GM23248 (cell line): ENCODE measurements around the gene SCN8A. TPM values are rescaled to one million over a fixed set of nuclear protein-coding genes. Genes with fewer than 3 reads are reported as not detected.

Source experiments
- DNase-seq: peaks from one replicate; pipeline ENCODE4 v3.0.0-alpha.2; 2015
- H2AFZ ChIP-seq: fragments of 200-600 bp; sonication (generic); 2 replicates; pipeline ENCODE4 v1.6.1; 2016; ENCODE audit warnings: antibody characterized with exemption
- H3F3A ChIP-seq: fragments of 200-600 bp; sonication (generic); 2 replicates; pipeline ENCODE4 v1.6.1; 2016; ENCODE audit warnings: mild to moderate bottlenecking, antibody characterized with exemption, mixed run types; ENCODE audit not compliant: insufficient read depth
- H3K27ac ChIP-seq: fragments of 200-600 bp; sonication (generic); 2 replicates; pipeline ENCODE4 v1.5.1; 2016; ENCODE audit warnings: mild to moderate bottlenecking
- H3K27me3 ChIP-seq: fragments of 200-600 bp; sonication (generic); replicated peaks from 2 replicates; pipeline ENCODE4 v1.6.1; 2016; ENCODE audit warnings: mild to moderate bottlenecking; ENCODE audit not compliant: insufficient read depth
- H3K36me3 ChIP-seq: fragments of 200-600 bp; sonication (generic); 2 replicates; pipeline ENCODE4 v1.6.1; 2016; ENCODE audit warnings: low read depth, mild to moderate bottlenecking
- H3K4me1 ChIP-seq: fragments of 200-600 bp; sonication (generic); 2 replicates; pipeline ENCODE4 v1.6.1; 2016; ENCODE audit warnings: mild to moderate bottlenecking; ENCODE audit not compliant: insufficient read depth
- H3K4me2 ChIP-seq: fragments of 200-600 bp; sonication (generic); one replicate; pipeline ENCODE4 v1.6.1; 2016; ENCODE audit warnings: mild to moderate bottlenecking; ENCODE audit not compliant: unreplicated experiment
- H3K4me3 ChIP-seq: fragments of 200-600 bp; sonication (generic); 2 replicates; pipeline ENCODE4 v1.5.1; 2016; ENCODE audit warnings: mild to moderate bottlenecking
- H3K79me2 ChIP-seq: fragments of 200-600 bp; sonication (generic); 2 replicates; pipeline ENCODE4 v1.6.1; 2016; ENCODE audit warnings: mild to moderate bottlenecking; ENCODE audit not compliant: insufficient read depth
- H3K9ac ChIP-seq: fragments of 200-600 bp; sonication (generic); 2 replicates; pipeline ENCODE4 v1.6.1; 2016; ENCODE audit warnings: mild to moderate bottlenecking
- H3K9me2 ChIP-seq: fragments of 200-600 bp; sonication (generic); 2 replicates; pipeline ENCODE4 v1.6.1; 2016; ENCODE audit warnings: mixed run types, mild to moderate bottlenecking, moderate library complexity; ENCODE audit not compliant: insufficient read depth
- H3K9me3 ChIP-seq: fragments of 200-600 bp; sonication (generic); one replicate; pipeline ENCODE4 v1.6.1; 2017; ENCODE audit warnings: low read depth
- H4K20me1 ChIP-seq: fragments of 200-600 bp; sonication (generic); 2 replicates; pipeline ENCODE4 v1.6.0; 2016; ENCODE audit not compliant: insufficient read depth
- EZH2 ChIP-seq: fragments of 200-600 bp; sonication (generic); IDR thresholded peaks from 2 replicates; pipeline ENCODE4 v1.6.1; 2018; ENCODE audit warnings: antibody characterized with exemption, mild to moderate bottlenecking; ENCODE audit not compliant: insufficient read depth, poor library complexity, severe bottlenecking
- EZH2phosphoT487 ChIP-seq: fragments of 200-600 bp; sonication (generic); IDR thresholded peaks from 2 replicates; pipeline ENCODE4 v1.6.1; 2018; ENCODE audit warnings: antibody characterized with exemption, moderate library complexity, mild to moderate bottlenecking, low read depth; ENCODE audit not compliant: insufficient read depth
- WGBS, 2 experiments: methylation state at CpG; one replicate each; pipeline ENCODE4 v1.1.6; 2015 to 2017; ENCODE audit warnings: low lambda C conversion rate in 2 of 2, low coverage in 1 of 2; ENCODE audit errors: missing lambda C conversion rate in 2 of 2; 5-methylcytosine and 5-hydroxymethylcytosine counted together
- in situ Hi-C: fragments of 300-500 bp; cut with MboI; formaldehyde crosslinking; loops from 2 replicates; pipeline ENCODE4 v1.15.0; 2020
- polyA plus RNA-seq: library from polyadenylated mRNA; unstranded; fragments of >200 nt; fragmentation: Nextera tagmentation; extraction: Ambion mirVana; gene quantifications from 2 replicates; pipeline ENCODE4 v1.2.1, GENCODE V29; 2016
- total RNA-seq: library from RNA; depleted of rRNA; stranded (reverse); fragments of >200 nt; shearing (Covaris generic); gene quantifications from 2 replicates; pipeline ENCODE4 v1.2.3, GENCODE V29; 2014

The SCN8A gene
- total and polyA plus RNA-seq, 2 experiments from 2014 or later = 6.7 to 13.8 TPM

DNA sequence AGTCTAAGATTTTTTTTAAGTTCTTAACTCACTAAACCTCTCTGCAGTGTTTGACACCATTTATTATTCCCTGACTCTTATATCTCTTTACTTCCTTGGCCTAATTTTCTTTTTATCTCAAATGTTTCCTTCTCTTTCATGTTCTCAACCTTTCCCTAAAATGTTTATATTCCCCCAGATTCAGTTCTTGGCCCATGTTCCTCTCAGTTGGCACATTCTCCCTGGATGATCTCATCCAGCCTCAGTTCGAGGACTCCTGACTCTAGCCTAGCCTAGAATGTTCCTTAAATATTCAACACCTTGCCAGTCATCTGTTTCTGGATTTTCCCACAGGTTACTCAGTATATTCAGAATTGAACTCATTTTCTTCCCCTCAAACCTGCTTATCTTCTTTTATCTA is 81.3 kb downstream of the SCN8A start:
- H3K9me3 ChIP-seq = no peaks in the 10 kb centered on the region
- H3K9me2 ChIP-seq = no peaks in the 10 kb centered on the region
- H2AFZ ChIP-seq = no peak overlapping the region
- 10 to 19% methylated on average over 1 of the region's 1 CpG for WGBS, 2 experiments
- H3K4me2 ChIP-seq = no peak overlapping the region
- no peak overlapping the region for H3K27ac ChIP-seq
- H3K9ac ChIP-seq = no peak overlapping the region
- in situ Hi-C loops = no loop called here
- no peaks in the 10 kb centered on the region for H3K27me3 ChIP-seq
- no peaks in the 10 kb centered on the region for H3K36me3 ChIP-seq
- TF ChIP-seq EZH2 (no peak), EZH2phosphoT487 (no peak)
- peaks cover 13% of the 10 kb centered on the region for H4K20me1 ChIP-seq
- no peak overlapping the region for H3K4me3 ChIP-seq
- peaks cover 9% of the 10 kb centered on the region; the same call in 1 of the 2 replicates for H3F3A ChIP-seq
- peak; percentile 27 for DNase-seq
- H3K79me2 ChIP-seq = peaks cover 64% of the 10 kb centered on the region
- peaks cover 8% of the 10 kb centered on the region for H3K4me1 ChIP-seq

DNA sequence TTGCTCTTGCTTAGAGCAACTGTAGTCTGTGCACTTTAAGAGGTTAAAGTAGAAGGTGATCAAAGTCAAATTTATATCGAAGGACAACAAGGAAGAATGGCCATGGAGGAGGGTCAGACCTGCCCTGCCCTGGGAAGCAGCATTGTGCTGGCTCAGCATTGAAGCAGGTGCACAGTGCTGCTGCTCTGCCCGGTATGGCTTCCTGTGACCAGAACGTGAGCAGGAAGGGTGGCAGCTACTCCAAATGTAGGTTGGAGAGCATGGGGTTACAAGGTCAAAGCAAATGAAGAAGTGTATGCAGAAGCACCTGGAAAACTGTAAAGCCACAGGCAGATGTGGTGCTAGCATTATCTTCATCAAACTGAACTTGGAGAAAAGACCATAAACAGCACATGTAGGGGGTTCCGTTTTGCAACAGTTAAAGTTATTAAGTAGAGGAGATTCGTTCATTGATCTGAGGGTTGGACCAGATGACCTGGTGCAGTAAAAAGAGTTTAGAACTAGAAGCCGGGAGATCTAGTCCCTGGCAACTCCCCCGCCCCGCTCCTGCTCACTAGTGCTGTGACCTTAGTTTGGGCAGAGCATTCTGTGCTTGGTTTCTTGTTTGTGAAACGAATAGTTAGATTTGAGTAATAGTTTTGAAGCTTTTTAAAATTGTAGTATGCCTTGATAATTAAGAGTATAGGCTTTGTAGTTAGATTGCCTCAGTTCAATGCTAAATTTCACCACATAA is 84.2 kb downstream of the SCN8A start:
- Histone ChIP-seq H3K79me2 (peaks cover 54% of the 10 kb centered on the region), H3K36me3 (no peaks in the 10 kb centered on the region), H3K4me3 (no peak overlapping the region), H3K9me2 (no peaks in the 10 kb centered on the region), H3K9ac (no peak overlapping the region), H3K9me3 (no peaks in the 10 kb centered on the region), H3K27ac (no peak overlapping the region), H3F3A (peaks cover 13% of the 10 kb centered on the region; the same call in 1 of the 2 replicates), H3K4me1 (peaks cover 14% of the 10 kb centered on the region), H3K27me3 (no peaks in the 10 kb centered on the region), H4K20me1 (peaks cover 13% of the 10 kb centered on the region), H2AFZ (no peak overlapping the region), H3K4me2 (no peak overlapping the region)
- no peak for DNase-seq
- in situ Hi-C loops = no loop called here
- TF ChIP-seq EZH2phosphoT487 (no peak), EZH2 (no peak)
- WGBS, 2 experiments = 60 to 61% methylated on average over 9 of the region's 9 CpGs

DNA sequence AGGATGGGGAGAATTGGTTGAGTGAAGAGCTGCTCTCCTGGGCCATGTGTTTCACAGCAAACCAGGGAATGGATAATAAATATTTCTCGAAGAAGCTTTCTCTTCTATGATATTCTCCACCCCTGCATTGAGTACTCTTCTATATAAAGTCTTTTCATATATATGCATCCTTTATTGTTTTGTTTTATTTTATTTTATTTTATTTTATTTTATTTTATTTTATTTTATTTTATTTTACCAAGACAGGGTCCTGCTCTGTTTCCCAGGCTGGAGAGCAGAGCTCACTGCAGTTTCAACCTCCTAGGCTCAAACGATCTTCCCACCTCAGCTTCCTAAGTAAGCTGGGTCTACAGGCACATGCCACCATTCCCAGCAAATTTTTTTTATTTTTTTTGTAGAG is 85.8 kb downstream of the SCN8A start:
- peaks cover 13% of the 10 kb centered on the region; the same call in 1 of the 2 replicates for H3F3A ChIP-seq
- no peak for DNase-seq
- no peaks in the 10 kb centered on the region for H3K9me2 ChIP-seq
- H3K27ac ChIP-seq = no peak overlapping the region
- peaks cover 58% of the 10 kb centered on the region for H3K79me2 ChIP-seq
- no peaks in the 10 kb centered on the region for H3K36me3 ChIP-seq
- TF ChIP-seq EZH2phosphoT487 (no peak), EZH2 (no peak)
- H3K9me3 ChIP-seq = no peaks in the 10 kb centered on the region
- no peak overlapping the region for H3K4me2 ChIP-seq
- WGBS, 2 experiments = 62 to 63% methylated on average over 2 of the region's 2 CpGs
- H3K27me3 ChIP-seq = no peaks in the 10 kb centered on the region
- in situ Hi-C loops = no loop called here
- peaks cover 10% of the 10 kb centered on the region for H4K20me1 ChIP-seq
- no peak overlapping the region for H3K9ac ChIP-seq
- H2AFZ ChIP-seq = no peak overlapping the region
- peaks cover 14% of the 10 kb centered on the region for H3K4me1 ChIP-seq
- no peak overlapping the region for H3K4me3 ChIP-seq

DNA sequence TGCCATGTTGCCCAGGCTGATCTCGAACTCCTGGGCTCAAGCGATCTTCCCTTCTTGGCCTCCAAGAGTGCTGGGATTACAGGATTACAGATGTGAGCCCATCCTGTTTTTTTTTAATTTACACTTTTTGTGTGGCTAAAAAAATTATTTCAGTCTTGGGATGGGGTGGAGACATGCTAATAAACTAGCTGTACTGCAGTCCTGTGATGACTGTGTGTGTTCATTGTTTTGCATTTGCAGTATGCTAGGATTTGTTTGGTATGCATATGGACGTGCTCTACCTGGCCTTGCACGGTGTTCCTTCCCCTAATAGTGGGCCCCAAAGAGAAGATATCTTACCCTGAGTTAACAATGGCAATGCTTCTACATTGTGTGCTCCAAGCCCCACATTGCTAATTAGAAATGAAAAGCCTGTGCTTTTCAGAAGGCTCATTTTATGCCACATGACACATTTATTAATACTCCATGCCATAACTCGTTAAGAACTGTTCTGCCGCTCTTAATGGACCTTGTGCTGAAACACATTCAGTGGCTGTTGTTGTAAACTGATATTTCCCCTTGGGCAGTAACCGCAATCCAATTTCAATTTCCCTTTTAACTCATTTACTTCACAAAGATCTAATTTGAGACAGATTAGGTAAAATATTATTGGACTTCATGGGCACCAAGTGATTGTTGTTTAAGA is 86.4 kb downstream of the SCN8A start:
- Histone ChIP-seq H2AFZ (no peak overlapping the region), H3F3A (peaks cover 7% of the 10 kb centered on the region; the same call in 1 of the 2 replicates), H3K9me2 (no peaks in the 10 kb centered on the region), H3K9me3 (no peaks in the 10 kb centered on the region), H3K9ac (no peak overlapping the region), H3K4me3 (no peak overlapping the region), H3K27ac (no peak overlapping the region), H4K20me1 (peaks cover 5% of the 10 kb centered on the region), H3K79me2 (peaks cover 60% of the 10 kb centered on the region), H3K27me3 (no peaks in the 10 kb centered on the region), H3K4me2 (no peak overlapping the region), H3K4me1 (peaks cover 11% of the 10 kb centered on the region), H3K36me3 (no peaks in the 10 kb centered on the region)
- WGBS, 2 experiments = 70 to 78% methylated on average over 7 of the region's 7 CpGs
- DNase-seq = no peak
- TF ChIP-seq EZH2phosphoT487 (no peak), EZH2 (no peak)
- in situ Hi-C loops = no loop called here
